Neuron (in vitro differentiated cells): ENCODE measurements around the gene TEX47.

ENCODE experiments used
- H2AFZ ChIP-seq: one replicate; pipeline ENCODE4 v1.6.1; 2013; ENCODE audit warnings: low read depth, mild to moderate bottlenecking, inconsistent platforms, low read length, moderate library complexity
- H3K27me3 ChIP-seq: one replicate; pipeline ENCODE4 v1.6.1; 2013; ENCODE audit warnings: low read length; ENCODE audit not compliant: insufficient read depth
- H3K36me3 ChIP-seq: one replicate; pipeline ENCODE4 v1.6.1; 2013; ENCODE audit warnings: low read length; ENCODE audit not compliant: insufficient read depth
- H3K4me1 ChIP-seq: one replicate; pipeline ENCODE4 v1.6.1; 2013; ENCODE audit warnings: low read length; ENCODE audit not compliant: insufficient read depth
- H3K4me3 ChIP-seq: 2 replicates; pipeline ENCODE4 v1.5.1; 2013; ENCODE audit warnings: mild to moderate bottlenecking, low read length, moderate library complexity
- H3K9me3 ChIP-seq: one replicate; pipeline ENCODE4 v1.6.1; 2013; ENCODE audit warnings: low read length

The TEX47 gene

GRCh38 chr7:88795553-88795952 lies at the start of gene TEX47:
TSS of gene TEX47 (minus strand) at chr7:88795737. CDS start at chr7:88794942, 795 bp downstream.
- no peaks in the 10 kb centered on the region for H3K36me3 ChIP-seq
- H3K27me3 ChIP-seq = no peaks in the 10 kb centered on the region
- H2AFZ ChIP-seq = no peak within 1 kb of the TSS
- H3K4me1 ChIP-seq = no peaks in the 10 kb centered on the region
- no peaks in the 10 kb centered on the region for H3K9me3 ChIP-seq
- H3K4me3 ChIP-seq = no peak within 1 kb of the TSS

GRCh38 chr7:88845091-88845490 lies 49.6 kb upstream of the TEX47 start:
- Histone ChIP-seq H2AFZ (no peak overlapping the region), H3K36me3 (no peaks in the 10 kb centered on the region), H3K27me3 (no peaks in the 10 kb centered on the region), H3K4me3 (no peak overlapping the region), H3K4me1 (no peaks in the 10 kb centered on the region), H3K9me3 (no peaks in the 10 kb centered on the region)

GRCh38 chr7:88842201-88842600 lies 46.7 kb upstream of the TEX47 start:
- H3K36me3 ChIP-seq = no peaks in the 10 kb centered on the region
- H3K9me3 ChIP-seq = no peaks in the 10 kb centered on the region
- H3K4me3 ChIP-seq = no peak overlapping the region
- no peak overlapping the region for H2AFZ ChIP-seq
- no peaks in the 10 kb centered on the region for H3K4me1 ChIP-seq
- H3K27me3 ChIP-seq = no peaks in the 10 kb centered on the region

GRCh38 chr7:88835147-88835728 lies 39.7 kb upstream of the TEX47 start:
- Histone ChIP-seq H3K36me3 (no peaks in the 10 kb centered on the region), H2AFZ (no peak overlapping the region), H3K4me1 (no peaks in the 10 kb centered on the region), H3K4me3 (no peak overlapping the region), H3K9me3 (no peaks in the 10 kb centered on the region), H3K27me3 (no peaks in the 10 kb centered on the region)

GRCh38 chr7:88826222-88826621 lies 30.7 kb upstream of the TEX47 start:
- H2AFZ ChIP-seq = no peak overlapping the region
- H3K36me3 ChIP-seq = no peaks in the 10 kb centered on the region
- H3K4me3 ChIP-seq = no peak overlapping the region
- H3K27me3 ChIP-seq = no peaks in the 10 kb centered on the region
- H3K9me3 ChIP-seq = no peaks in the 10 kb centered on the region
- no peaks in the 10 kb centered on the region for H3K4me1 ChIP-seq

GRCh38 chr7:88818552-88818951 lies 23.0 kb upstream of the TEX47 start:
- Histone ChIP-seq H3K4me3 (no peak overlapping the region), H3K9me3 (no peaks in the 10 kb centered on the region), H3K27me3 (no peaks in the 10 kb centered on the region), H3K4me1 (no peaks in the 10 kb centered on the region), H3K36me3 (no peaks in the 10 kb centered on the region), H2AFZ (no peak overlapping the region)

- H2AFZ ChIP-seq = no peak overlapping the region
- H3K36me3 ChIP-seq = no peaks in the 10 kb centered on the region
- H3K4me3 ChIP-seq = no peak overlapping the region
- no peaks in the 10 kb centered on the region for H3K27me3 ChIP-seq
- no peaks in the 10 kb centered on the region for H3K9me3 ChIP-seq
- H3K4me1 ChIP-seq = no peaks in the 10 kb centered on the region
Measured at GRCh38 chr7:88806280-88807037, 10.9 kb upstream of the TEX47 start.

GRCh38 chr7:88801046-88801445 lies 5.5 kb upstream of the TEX47 start:
- Histone ChIP-seq H3K9me3 (no peaks in the 10 kb centered on the region), H2AFZ (no peak overlapping the region), H3K4me3 (no peak overlapping the region), H3K27me3 (no peaks in the 10 kb centered on the region), H3K36me3 (no peaks in the 10 kb centered on the region), H3K4me1 (no peaks in the 10 kb centered on the region)

GRCh38 chr7:88792361-88792760 lies 3.2 kb downstream of the TEX47 start:
- no peaks in the 10 kb centered on the region for H3K27me3 ChIP-seq
- H3K36me3 ChIP-seq = no peaks in the 10 kb centered on the region
- no peaks in the 10 kb centered on the region for H3K4me1 ChIP-seq
- H3K9me3 ChIP-seq = no peaks in the 10 kb centered on the region
- H3K4me3 ChIP-seq = no peak overlapping the region
- H2AFZ ChIP-seq = no peak overlapping the region

- H2AFZ ChIP-seq = no peak overlapping the region
- H3K27me3 ChIP-seq = no peaks in the 10 kb centered on the region
- H3K9me3 ChIP-seq = no peaks in the 10 kb centered on the region
- H3K4me3 ChIP-seq = no peak overlapping the region
- no peaks in the 10 kb centered on the region for H3K4me1 ChIP-seq
- no peaks in the 10 kb centered on the region for H3K36me3 ChIP-seq
Measured at GRCh38 chr7:88791891-88792290, 3.6 kb downstream of the TEX47 start.

GRCh38 chr7:88789480-88790064 lies 6.0 kb downstream of the TEX47 start:
- H2AFZ ChIP-seq = no peak overlapping the region
- no peaks in the 10 kb centered on the region for H3K9me3 ChIP-seq
- no peaks in the 10 kb centered on the region for H3K27me3 ChIP-seq
- H3K4me3 ChIP-seq = no peak overlapping the region
- H3K4me1 ChIP-seq = no peaks in the 10 kb centered on the region
- no peaks in the 10 kb centered on the region for H3K36me3 ChIP-seq

GRCh38 chr7:88787777-88788176 lies 7.8 kb downstream of the TEX47 start:
- Histone ChIP-seq H3K4me3 (no peak overlapping the region), H3K27me3 (no peaks in the 10 kb centered on the region), H3K9me3 (no peaks in the 10 kb centered on the region), H2AFZ (no peak overlapping the region), H3K36me3 (no peaks in the 10 kb centered on the region), H3K4me1 (no peaks in the 10 kb centered on the region)

- no peaks in the 10 kb centered on the region for H3K27me3 ChIP-seq
- no peaks in the 10 kb centered on the region for H3K36me3 ChIP-seq
- no peaks in the 10 kb centered on the region for H3K4me1 ChIP-seq
- no peak overlapping the region for H2AFZ ChIP-seq
- H3K9me3 ChIP-seq = no peaks in the 10 kb centered on the region
- no peak overlapping the region for H3K4me3 ChIP-seq
Measured at GRCh38 chr7:88775838-88776237, 19.7 kb downstream of the TEX47 start.
